HPDE6-E6E7 (cell line): Measurements from ENCODE around the gene ERMN.
"Not testable (repeated sequence)": the region's sequence is repeated elsewhere in the genome, so short reads cannot be mapped to it uniquely, and the experiment has no call there.

Source experiments
- DNase-seq: peaks from one replicate; pipeline ENCODE4 v3.0.0; 2011; ENCODE audit warnings: missing footprints; ENCODE audit errors: extremely low spot score

Gene ERMN

GRCh38 chr2:157325786-157326185, at the start of gene ERMN:
Gene ERMN, minus strand, starts transcription at chr2:157325824. Its CDS starts 182 bp downstream, at chr2:157325642.
- DNase-seq = no peak

- DNase-seq = no peak
Measured at GRCh38 chr2:157375384-157375783, 49.8 kb upstream of the ERMN start.

GRCh38 chr2:157368508-157368907, 42.9 kb upstream of the ERMN start:
- not testable (repeated sequence) for DNase-seq

GRCh38 chr2:157367704-157368103, 42.1 kb upstream of the ERMN start:
- DNase-seq = no peak

GRCh38 chr2:157364257-157364974, 38.8 kb upstream of the ERMN start:
- no peak for DNase-seq

GRCh38 chr2:157363612-157364101, 38.0 kb upstream of the ERMN start:
- DNase-seq = no peak

GRCh38 chr2:157362627-157363026, 37.0 kb upstream of the ERMN start:
- DNase-seq = no peak

- DNase-seq = no peak
Measured at GRCh38 chr2:157361526-157361925, 35.9 kb upstream of the ERMN start.

- no peak for DNase-seq
Measured at GRCh38 chr2:157359628-157360027, 34.0 kb upstream of the ERMN start.

GRCh38 chr2:157355618-157356017, 30.0 kb upstream of the ERMN start:
- DNase-seq = no peak

- DNase-seq = no peak
Measured at GRCh38 chr2:157349949-157350515, 24.4 kb upstream of the ERMN start.

GRCh38 chr2:157348291-157348921, 22.8 kb upstream of the ERMN start:
- DNase-seq = no peak

- DNase-seq = no peak
Measured at GRCh38 chr2:157345647-157346389, 20.2 kb upstream of the ERMN start.

- DNase-seq = not testable (repeated sequence)
Measured at GRCh38 chr2:157341381-157341780, 15.8 kb upstream of the ERMN start.

GRCh38 chr2:157339965-157340655, 14.5 kb upstream of the ERMN start:
- no peak for DNase-seq

GRCh38 chr2:157337978-157338377, 12.4 kb upstream of the ERMN start:
- no peak for DNase-seq

- DNase-seq = peak; percentile 7
Measured at GRCh38 chr2:157336137-157337010, 10.8 kb upstream of the ERMN start.

- no peak for DNase-seq
Measured at GRCh38 chr2:157334797-157335196, 9.2 kb upstream of the ERMN start.

GRCh38 chr2:157334335-157334734, 8.7 kb upstream of the ERMN start:
- DNase-seq = no peak

- DNase-seq = no peak
Measured at GRCh38 chr2:157333304-157334047, 7.9 kb upstream of the ERMN start.
